HG03135 (cell line): ENCODE measurements around the gene USP6.
"Not testable (repeated sequence)": the region's sequence is repeated elsewhere in the genome, so short reads cannot be mapped to it uniquely, and the experiment has no call there.

Source experiments
- ATAC-seq: cut with Tn5 transposase; IDR thresholded peaks from one replicate; pipeline ENCODE4 v1.9.1; 2021; ENCODE audit warnings: mild to moderate bottlenecking, moderate library complexity; ENCODE audit not compliant: unreplicated experiment

USP6 gene

DNA sequence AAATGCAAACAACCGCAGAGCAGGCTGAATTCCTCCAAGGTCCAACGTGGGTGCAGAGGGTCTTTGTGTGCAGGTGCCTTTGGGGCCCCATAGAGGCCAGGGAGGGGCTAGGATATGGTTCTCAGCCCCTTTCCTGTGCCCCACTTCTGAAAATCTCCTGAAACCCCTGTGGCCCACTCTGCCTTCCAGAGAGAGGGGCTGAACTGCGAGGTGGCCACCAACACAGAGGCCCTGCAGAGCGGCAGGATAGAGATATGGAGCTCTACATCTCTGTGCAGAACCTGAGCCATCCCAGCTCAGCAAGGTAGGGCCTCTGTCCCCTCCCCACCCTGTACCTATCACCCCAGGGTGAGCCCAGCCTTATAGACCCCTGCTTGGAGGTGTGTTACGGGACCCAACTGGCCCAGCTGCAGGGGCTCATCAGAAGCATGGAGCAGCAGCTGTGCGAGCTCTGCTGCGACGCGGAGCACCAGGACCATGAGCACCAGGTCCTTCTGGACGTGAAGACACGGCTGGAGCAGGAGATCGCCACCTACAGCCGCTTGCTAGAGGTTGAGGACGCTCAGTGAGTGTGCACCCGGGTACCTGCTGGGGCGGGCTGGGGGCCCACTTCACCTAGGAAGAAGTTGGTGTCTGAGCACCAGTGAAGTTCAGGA is 5.5 kb downstream of the USP6 start:
- no peak for ATAC-seq

DNA sequence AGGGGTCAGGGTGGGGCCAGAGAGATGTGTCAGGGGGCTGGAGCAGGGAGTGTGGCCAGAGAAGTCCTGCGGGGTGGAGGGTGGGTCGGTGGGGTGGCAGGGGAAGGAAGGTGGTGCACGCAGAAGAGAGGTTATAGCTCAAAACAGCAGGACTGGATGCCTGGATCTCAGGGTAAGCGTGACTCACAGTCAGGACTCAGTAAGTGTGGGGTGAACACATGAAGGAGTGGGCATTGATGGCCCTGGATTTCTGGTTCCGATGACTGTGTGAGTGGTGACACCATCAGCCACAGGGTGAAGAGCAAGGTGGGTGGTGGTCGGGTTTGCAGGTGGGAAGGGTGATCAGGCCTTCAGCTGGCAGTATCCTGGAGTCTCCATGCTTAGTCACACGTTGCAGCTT is 6.2 kb downstream of the USP6 start:
- ATAC-seq: not testable (repeated sequence)

GRCh38 chr17:5122586-5123342 is 6.9 kb downstream of the USP6 start:
- no peak for ATAC-seq

- no peak for ATAC-seq
These were observed 7.7 kb downstream of the USP6 start for GRCh38 chr17:5123343-5124124.

DNA sequence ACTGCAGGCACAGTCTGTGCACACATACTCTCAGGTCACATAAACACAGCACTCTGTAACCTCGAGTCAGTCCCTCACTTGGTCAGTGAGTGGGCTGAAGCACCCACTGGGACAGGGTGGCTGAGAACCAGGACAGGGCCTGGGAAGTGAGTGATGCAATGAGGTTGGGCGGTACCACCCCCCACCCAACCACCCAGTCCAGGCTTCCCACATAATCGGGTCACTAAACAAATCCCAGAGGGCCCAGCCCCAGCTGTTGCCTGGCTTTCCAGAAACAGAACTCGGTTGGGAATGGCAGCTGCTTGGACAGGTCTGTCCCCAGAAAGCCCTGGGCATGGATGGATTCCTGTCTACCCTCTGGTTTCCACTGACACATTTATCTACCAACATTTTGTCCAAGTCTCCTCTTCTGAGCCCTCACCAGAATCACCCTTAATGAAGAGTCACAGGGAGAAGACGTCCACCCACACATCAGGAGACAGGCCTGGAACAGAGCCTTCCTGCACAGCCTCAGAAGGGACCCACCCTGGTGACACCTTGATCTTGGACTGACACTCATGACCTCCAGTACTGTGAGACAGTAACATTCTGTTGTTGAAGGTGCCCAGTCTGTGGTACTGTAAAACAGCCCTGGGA is 8.4 kb downstream of the USP6 start:
- not testable (repeated sequence) for ATAC-seq

- ATAC-seq: not testable (repeated sequence)
These were observed 9.1 kb downstream of the USP6 start for GRCh38 chr17:5124896-5125295.

GRCh38 chr17:5126719-5127488 is 11.1 kb downstream of the USP6 start:
- ATAC-seq: no peak

GRCh38 chr17:5127910-5128309 is 12.1 kb downstream of the USP6 start:
- no peak for ATAC-seq

GRCh38 chr17:5128387-5128786 is 12.6 kb downstream of the USP6 start:
- ATAC-seq: not testable (repeated sequence)

- no peak for ATAC-seq
These were observed 13.2 kb downstream of the USP6 start for GRCh38 chr17:5128905-5129535.

DNA sequence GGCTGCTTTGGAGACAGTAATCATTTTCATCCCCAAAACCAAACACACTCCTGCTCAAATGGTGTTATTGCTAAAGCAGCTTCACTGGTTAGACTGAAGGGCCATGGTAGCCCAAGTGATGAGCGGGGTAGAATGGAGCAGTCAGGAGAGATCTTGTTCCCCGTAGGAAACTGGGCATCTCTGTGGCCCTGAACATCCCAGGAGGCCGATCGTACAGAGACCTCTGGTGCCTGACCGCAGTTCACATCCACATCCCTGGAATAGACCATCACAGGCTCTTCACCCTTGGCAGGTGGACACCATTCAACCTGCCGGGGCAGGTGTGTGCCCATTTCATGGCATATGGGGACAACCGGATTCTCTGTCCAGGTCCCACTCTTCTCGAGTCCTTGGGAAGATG is 13.9 kb downstream of the USP6 start:
- not testable (repeated sequence) for ATAC-seq

GRCh38 chr17:5130261-5130660 is 14.4 kb downstream of the USP6 start:
- not testable (repeated sequence) for ATAC-seq

- not testable (repeated sequence) for ATAC-seq
These were observed 14.9 kb downstream of the USP6 start for GRCh38 chr17:5130687-5131086.

DNA sequence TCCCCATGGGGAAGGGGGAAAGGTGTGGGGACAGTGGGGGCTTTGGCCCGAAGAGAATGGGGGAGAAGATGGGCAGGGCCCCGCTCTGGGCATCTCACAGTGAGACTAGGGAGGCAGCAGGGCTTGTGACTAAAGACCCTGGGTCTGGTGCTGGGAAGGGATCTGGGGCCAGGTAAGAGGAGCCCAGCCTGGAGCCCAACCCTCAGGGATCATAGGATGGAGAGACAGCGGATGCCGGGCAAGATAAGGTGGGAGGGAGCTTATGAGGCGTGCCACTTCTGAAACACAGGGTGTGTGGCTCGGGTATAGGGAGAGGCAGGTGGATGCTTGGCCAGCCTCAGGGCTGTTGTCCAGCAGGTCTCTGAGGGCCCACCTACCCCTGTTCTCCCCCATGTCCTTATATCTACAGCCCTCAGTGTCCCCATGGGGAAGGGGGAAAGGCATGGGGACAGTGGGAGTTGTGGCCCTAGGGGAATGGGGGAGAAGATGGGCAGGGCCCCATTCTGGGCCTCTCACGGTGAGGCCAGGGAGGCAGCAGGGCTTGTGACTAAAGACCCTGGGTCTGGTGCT is 15.4 kb downstream of the USP6 start:
- no peak for ATAC-seq

DNA sequence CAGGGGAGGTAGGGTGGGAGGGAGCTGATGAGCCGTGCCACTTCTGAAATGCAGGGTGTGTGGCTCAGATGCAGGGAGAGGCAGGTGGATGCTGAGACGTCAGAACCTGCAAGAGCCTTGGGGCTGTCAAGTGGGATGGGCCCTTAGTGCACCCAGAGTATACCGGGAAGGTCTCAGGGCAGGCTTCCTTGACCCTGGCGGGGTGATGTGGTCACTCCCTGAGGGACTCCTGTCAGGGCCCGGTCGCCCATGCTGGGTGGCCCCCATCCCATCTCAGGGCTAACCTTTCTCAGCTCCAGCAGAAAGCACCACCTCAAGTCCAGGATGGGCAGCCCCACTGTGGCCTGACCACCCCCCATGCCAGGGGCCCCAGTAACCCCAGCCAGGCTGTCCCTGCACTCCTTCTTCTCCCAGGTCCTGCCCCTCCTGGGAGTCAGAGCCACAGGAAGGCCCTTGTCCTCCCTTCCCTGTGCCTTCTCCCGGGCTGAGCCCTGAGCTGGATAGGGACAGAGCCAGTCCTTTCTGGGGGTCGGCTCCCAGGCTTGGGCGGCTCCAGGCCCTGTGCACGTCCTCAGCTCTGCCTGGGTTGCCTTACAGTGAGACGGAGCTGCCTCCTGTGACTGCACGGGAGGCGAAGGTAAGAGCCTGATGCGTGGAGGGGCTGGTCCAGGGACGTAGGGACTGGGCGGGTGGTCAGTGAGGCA is 16.1 kb downstream of the USP6 start:
- not testable (repeated sequence) for ATAC-seq

GRCh38 chr17:5132503-5133225 is 16.8 kb downstream of the USP6 start:
- ATAC-seq: not testable (repeated sequence)

DNA sequence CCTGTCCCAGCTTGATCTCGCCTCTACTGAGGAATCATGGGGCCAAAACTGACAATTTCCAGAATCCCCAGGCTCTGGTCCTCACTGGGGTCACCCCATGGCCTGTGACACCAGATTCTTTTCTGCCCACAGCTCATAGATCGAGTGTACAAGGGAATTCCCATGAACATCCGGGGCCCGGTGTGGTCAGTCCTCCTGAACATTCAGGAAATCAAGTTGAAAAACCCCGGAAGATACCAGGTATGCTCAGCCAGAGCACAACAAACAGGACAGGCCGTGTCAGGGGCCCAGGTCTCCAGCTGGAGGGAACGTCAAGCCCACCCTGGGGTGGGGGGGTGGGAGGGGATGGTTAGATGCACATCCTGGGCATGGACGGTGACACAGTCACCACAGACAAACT is 17.5 kb downstream of the USP6 start:
- ATAC-seq: no peak

GRCh38 chr17:5133961-5134360 is 18.1 kb downstream of the USP6 start:
- ATAC-seq: not testable (repeated sequence)
